Nephron (organoid): ENCODE data around the gene LRP8.
A peak's percentile ranks its signal among the peaks of the same experiment; 100 is the strongest.

ENCODE experiments used
- H3K27ac Mint-ChIP-seq, 3 experiments: 2 replicates each; pipeline ENCODE4 v1.8.0; 2020; ENCODE audit warnings: mixed read lengths in 3 of 3, mild to moderate bottlenecking in 2 of 3, moderate library complexity in 1 of 3
- H3K27me3 Mint-ChIP-seq: 2 replicates; pipeline ENCODE4 v1.8.0; 2021; ENCODE audit warnings: low read depth, mild to moderate bottlenecking, moderate library complexity, mixed read lengths
- H3K36me3 Mint-ChIP-seq: 2 replicates; pipeline ENCODE4 v1.8.0; 2020; ENCODE audit warnings: low read depth, mixed read lengths
- H3K4me1 Mint-ChIP-seq: 2 replicates; pipeline ENCODE4 v1.8.0; 2020; ENCODE audit warnings: mixed read lengths
- H3K4me3 Mint-ChIP-seq, 3 experiments: 2 replicates each; pipeline ENCODE4 v1.8.0; 2020; ENCODE audit warnings: mild to moderate bottlenecking in 3 of 3, mixed read lengths in 3 of 3, moderate library complexity in 2 of 3
- H3K9me3 Mint-ChIP-seq: 2 replicates; pipeline ENCODE4 v1.8.0; 2020; ENCODE audit warnings: mixed read lengths
- CTCF ChIP-seq, 3 experiments: fragments of 200-600 bp; sonication (generic); IDR thresholded peaks; one replicate each; pipeline ENCODE4 v1.5.0; 2021; ENCODE audit warnings: antibody characterized with exemption in 3 of 3; ENCODE audit not compliant: unreplicated experiment in 3 of 3

LRP8 gene

GRCh38 chr1:53195246-53196016, 132.4 kb downstream of the LRP8 start:
- peaks cover 3% of the 10 kb centered on the region for H3K27me3 Mint-ChIP-seq
- TF ChIP-seq CTCF (IDR thresholded peaks at IDR 0.05; ENCODE audit: unreplicated experiment in 3 of 3) = no peak
- peak overlapping the region; percentile 95 to 97 (median 96) for H3K27ac Mint-ChIP-seq
- H3K4me3 Mint-ChIP-seq = peak overlapping the region; percentile 86 to 90 (median 87)
- H3K4me1 Mint-ChIP-seq = peaks cover 33% of the 10 kb centered on the region
- H3K36me3 Mint-ChIP-seq = no peaks in the 10 kb centered on the region
- H3K9me3 Mint-ChIP-seq = no peaks in the 10 kb centered on the region
